HG02623 (cell line): ENCODE data around the gene HTR3D.
"Not testable (repeated sequence)": the region's sequence is repeated elsewhere in the genome, so short reads cannot be mapped to it uniquely, and the experiment has no call there.

Source experiments
- ATAC-seq: cut with Tn5 transposase; IDR thresholded peaks from one replicate; pipeline ENCODE4 v1.9.1; 2021; ENCODE audit warnings: moderate library complexity; ENCODE audit not compliant: unreplicated experiment

Gene HTR3D

DNA sequence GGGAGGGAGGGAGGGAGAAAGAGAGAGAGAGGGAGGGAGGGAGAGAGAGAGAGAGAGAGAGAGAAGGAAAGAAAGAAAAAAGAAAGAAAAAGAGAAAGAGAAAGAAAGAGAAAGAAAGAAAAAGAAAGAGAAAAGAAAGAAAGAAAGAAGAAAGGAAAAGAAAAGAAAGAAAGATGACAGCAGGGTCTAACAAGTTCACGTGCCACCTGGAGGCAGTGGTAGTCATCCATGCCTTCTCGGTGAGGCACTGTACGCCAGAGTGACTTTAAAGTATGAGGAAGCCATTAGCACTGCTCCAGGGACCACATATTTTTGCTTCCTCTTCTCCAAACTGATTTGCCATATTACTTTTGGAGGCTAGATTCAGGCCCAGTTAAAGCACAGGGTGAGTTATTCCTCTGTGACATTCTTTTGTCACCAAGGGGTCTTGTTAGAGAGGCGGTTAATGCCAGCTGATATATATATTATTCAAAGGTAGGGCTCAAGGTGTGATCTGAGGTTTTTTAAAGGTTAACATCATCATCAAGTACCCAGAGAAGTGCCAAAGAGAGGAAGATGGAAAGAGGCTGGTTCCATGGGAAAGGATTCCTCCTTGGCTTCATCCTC is at the start of gene HTR3D:
TSS of gene HTR3D (plus strand) at position 556 of the 606 bp plus-strand sequence. CDS start at position 556, 0 bp downstream.
- ATAC-seq, result no peak

GRCh38 chr3:183981990-183982644 is 49.4 kb upstream of the HTR3D start:
- ATAC-seq, result no peak

- no peak for ATAC-seq
These were observed 47.3 kb upstream of the HTR3D start for GRCh38 chr3:183984127-183984740.

- ATAC-seq, result no peak
These were observed 46.5 kb upstream of the HTR3D start for GRCh38 chr3:183984749-183985729.

- ATAC-seq, result no peak
These were observed 44.4 kb upstream of the HTR3D start for GRCh38 chr3:183987000-183987600.

DNA sequence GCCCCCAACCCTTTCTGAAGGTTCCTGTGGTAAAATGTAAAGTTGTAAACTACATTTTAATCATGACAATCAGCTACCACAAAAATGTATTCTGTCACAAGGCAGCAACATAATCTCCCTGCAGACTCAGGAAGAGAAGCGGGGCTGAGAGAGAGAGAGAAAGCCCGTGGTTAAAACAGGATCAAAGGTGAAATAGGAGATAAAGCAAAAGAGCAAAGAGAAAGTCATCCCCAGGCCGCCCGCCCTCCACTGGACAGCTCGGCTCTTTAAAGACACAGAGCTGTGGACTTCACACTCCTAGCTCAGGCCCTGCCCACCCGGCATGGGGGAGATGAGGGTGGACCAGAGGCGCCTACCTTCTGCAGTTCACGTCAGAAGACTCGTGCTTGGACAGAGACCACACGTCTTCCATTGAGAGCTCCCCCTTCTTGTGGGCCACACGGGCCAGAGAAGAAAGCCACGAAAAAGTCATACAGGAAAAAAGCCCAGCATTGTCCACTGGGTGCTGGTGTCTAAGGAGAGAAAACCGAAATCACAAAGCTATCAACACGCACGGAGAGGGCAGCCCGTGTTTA is 43.2 kb upstream of the HTR3D start:
- ATAC-seq, result no peak

DNA sequence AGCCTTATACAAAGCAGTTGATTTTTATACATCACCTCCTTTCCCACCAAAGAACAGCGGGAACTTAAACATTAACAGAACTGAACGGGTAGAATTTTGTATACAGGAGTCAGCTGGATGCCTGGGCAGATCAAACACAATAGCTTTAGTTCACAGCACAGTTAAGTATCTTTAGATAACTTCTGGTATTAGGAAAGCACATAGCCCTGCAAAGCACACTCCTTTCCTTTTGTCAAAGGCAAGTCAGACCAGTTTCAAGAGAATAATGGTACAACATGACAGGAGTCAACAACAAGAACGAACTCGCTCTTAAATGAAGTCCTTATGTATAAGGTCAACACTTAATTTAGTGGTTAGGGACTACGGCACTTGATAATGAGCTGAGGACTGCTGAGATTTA is 40.1 kb upstream of the HTR3D start:
- ATAC-seq, result no peak

- no peak for ATAC-seq
These were observed 29.8 kb upstream of the HTR3D start for GRCh38 chr3:184001761-184002160.

GRCh38 chr3:184002469-184002868 is 29.1 kb upstream of the HTR3D start:
- ATAC-seq, result no peak

DNA sequence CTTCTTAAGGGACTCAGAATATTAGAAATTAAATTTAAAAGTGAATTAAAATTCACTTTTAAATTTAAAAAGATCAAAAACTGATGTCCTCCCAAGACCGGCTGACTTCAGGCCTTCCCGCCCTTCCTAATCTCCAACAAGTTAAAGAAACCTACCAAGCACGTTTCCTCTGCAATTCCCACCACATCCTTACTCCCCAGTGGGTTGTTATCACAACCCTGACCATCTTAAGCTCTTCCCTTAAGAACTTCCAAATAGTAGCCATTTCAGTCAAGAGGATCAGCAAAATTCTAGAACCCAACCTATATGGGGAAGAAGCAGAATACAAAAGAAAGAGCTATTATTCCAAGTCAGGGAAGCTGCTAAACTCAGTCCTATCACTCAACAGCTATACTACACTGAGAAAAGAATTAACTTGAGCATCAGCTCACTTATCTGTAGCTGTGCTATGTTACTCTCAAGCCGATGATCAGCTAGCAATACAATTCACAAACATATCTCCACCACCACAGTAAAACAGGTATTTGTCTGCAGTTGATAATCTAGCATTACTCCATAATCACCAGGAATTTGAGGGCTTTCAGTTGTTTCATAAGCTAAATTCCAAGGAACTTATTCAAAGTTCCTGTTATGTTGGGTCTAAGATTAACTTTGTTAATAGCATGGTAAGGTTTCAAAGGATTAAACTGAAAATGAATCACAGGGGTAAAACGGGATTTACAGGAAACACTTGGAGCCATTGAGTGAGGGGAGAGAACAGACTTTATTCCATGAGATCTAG is 28.2 kb upstream of the HTR3D start:
- no peak for ATAC-seq

GRCh38 chr3:184004476-184004875 is 27.1 kb upstream of the HTR3D start:
- no peak for ATAC-seq

DNA sequence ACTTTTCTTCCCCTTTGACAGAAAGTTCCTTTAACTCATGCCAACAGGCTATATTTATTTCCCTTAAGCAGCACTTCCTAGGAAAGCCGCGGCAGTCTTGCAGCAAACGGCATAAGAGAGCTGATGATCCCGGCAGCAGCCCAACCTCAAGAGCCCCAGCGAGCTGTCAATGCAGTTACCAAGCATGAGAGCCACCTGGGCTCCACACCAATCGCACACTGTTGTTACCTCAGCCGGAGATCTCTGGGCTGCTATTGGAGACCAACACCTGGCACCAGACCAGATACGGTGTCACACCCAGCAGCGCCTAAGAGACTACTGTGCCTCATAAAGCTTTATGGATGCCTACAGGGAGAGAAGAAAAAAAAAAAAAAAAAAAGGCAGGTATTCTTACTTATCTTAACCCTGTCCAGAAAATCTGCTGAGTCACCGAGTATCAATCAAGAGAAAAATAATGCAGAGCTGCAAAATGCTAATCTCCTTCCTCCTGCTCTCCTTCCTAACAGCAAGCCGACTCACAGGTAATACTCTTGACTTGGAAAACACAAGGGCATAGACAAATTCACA is 25.5 kb upstream of the HTR3D start:
- peak; percentile 89 for ATAC-seq

DNA sequence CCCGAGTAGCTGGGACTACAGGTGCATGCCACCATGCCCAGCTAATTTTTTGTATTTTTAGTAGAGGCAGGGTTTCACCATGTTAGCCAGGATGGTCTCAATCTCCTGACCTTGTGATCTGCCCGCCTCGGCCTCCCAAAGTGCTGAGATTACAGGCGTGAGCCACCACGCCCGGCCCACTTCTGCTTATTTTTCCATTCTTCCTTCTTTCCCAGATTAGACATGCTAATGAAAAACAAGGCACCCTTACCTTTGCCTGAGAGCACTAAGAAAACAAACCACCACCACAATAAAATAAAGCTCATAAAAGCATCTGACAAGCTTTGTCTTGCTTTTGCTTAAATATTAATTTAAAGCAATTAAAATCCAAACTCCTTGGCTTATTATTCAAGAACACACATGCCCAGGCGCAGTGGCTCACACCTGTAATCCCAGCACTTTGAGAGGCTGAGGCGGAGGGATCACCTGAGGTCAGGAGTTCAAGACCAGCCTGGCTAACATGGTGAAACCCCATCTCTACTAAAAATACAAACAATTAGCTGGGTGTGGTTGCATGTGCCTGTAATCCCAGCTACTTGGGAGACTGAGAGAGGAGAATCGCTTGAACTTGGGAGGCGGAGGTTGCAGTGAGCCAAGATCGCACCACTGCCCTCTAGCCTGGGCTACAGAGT is 24.3 kb upstream of the HTR3D start:
- not testable (repeated sequence) for ATAC-seq

DNA sequence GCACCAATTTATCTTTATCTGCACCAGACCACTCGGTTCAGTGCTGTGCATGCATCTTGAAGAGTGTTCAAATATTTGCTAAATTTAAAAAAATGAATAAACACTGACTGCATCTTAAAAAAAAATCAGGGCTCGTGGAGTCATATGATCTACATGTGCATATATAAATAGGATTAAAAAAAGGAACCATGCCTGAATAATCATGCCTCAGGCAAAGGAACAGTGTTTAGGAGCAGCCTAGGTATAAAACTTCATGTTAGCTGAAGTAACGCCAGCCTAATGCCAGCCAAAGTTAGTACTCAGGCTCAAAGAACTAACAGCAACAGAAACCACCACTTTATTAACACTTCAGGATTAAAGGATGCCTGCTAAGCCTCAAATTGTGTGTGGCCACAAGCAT is 23.4 kb upstream of the HTR3D start:
- ATAC-seq, result no peak

DNA sequence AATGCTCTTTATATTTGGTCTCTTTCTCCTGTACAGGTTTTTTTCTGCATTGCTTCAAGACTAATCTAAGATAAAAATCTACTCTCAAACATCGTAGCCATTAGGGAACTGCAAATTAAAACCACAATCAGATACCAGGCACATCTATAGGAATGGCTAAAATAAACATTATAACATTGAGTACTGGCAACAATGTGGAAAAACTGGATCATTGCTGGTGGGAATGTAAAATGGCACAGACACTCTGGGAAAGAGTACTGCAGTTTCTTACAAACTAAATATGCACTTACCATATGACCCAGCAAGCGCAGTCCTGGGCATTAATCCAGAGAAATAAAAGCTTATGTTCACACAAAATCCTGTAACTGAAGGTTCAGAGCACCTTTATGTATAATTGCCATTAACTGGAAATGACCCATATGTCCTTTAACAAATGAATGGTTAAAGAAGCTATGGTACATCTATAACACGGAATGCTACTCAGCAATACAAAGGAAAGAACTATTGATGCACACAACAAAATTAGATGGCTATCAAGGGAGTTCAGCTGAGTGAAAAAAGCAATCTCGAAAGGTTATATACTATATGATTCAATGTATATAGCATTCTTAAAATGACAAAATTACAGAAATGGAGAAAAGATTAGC is 20.2 kb upstream of the HTR3D start:
- ATAC-seq, result no peak

DNA sequence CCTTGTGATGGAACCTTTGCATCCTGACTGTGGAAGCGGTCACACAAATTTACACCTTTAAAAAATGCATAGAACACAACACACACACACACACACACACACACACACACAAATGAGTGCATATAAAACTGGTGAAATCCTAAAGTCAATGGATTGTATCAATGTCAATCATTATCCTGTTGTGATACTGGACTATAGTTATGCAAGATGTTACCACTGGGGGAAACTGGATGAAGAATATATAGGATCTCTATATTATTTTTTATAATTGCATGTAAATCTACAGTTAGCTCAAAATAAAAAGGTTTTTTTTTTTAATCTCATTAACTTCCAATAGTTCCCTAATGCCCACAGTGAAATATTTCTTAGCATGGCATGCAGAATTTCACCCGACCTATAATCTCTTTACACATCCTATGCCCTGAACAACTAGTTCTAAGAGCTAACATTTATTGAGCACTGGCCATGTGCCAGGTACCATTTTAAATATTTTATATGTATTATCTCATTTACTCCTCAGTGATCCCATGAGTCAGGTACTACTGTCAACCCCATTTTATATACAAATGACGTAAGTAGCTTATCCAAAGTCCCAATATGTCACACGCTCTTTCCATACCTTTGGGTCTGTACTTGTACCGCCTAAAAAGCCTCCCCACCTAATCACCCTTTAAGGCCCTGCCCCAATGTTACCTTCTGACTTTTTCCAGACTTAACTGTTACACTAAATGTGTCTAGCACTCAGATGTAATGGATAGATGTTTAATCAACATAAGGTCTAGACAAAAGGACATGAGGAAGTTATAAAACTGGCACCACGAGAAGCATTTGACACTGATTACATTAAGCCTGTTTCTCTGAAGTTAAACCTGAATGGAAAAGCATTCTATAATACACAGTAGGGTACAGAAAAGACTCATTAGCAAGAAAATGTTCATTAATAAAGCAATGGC is 19.3 kb upstream of the HTR3D start:
- no peak for ATAC-seq

GRCh38 chr3:184015381-184016019 is 16.0 kb upstream of the HTR3D start:
- ATAC-seq, result no peak
